K562 (cell line): ENCODE results near the gene OARD1. TPM values are rescaled to one million over a fixed set of nuclear protein-coding genes. Genes with fewer than 3 reads are reported as not detected.

Experiments
- AFF4 ChIP-seq: sonication (generic); formaldehyde crosslinking; IDR thresholded peaks from 2 replicates; pipeline ENCODE4 v1.8.0; 2023; ENCODE audit warnings: mild to moderate bottlenecking, missing genetic modification reagents
- ARHGAP35 ChIP-seq: fragments of 450-650 bp; IDR thresholded peaks from 2 replicates; pipeline ENCODE4 v1.6.1; 2018; ENCODE audit not compliant: partially characterized antibody
- BCL6 ChIP-seq: fragments of 250-450 bp; sonication (Bioruptor Pico); IDR thresholded peaks from 2 replicates; pipeline ENCODE4 v1.4.0; 2020
- CEBPG ChIP-seq, 3 experiments: fragments of 200-800 bp in 1 of 3; sonication (Bioruptor generic) in 1 of 3; sonication (generic) in 1 of 3; formaldehyde crosslinking in 1 of 3; IDR thresholded peaks in 2 of 3; conservative IDR thresholded peaks in 1 of 3; 2 replicates each; pipeline versions ENCODE4 v1.6.1 to v1.8.0; 2016 to 2022; ENCODE audit warnings: missing compliant biosample characterization in 2 of 3, missing genetic modification characterization in 2 of 3, mild to moderate bottlenecking in 1 of 3, missing genetic modification reagents in 1 of 3
- CREB1 ChIP-seq, 2 experiments: sonication (generic) in 1 of 2; formaldehyde crosslinking in 1 of 2; IDR thresholded peaks; 2 replicates each; pipeline versions ENCODE4 v1.6.1 to v1.8.0; 2012 to 2022; ENCODE audit warnings: inconsistent platforms in 1 of 2, mild to moderate bottlenecking in 1 of 2, missing genetic modification reagents in 1 of 2, moderate library complexity in 1 of 2
- EHMT2 ChIP-seq: fragments of 450-650 bp; IDR thresholded peaks from 2 replicates; pipeline ENCODE4 v1.6.1; 2018; ENCODE audit warnings: antibody characterized with exemption
- ESRRB ChIP-seq: fragments of 250-450 bp; sonication (Bioruptor Pico); IDR thresholded peaks from 2 replicates; pipeline ENCODE4 v1.5.0; 2020; ENCODE audit warnings: mild to moderate bottlenecking, moderate library complexity, borderline replicate concordance
- GMEB1 ChIP-seq: fragments of 250-450 bp; sonication (Bioruptor Pico); IDR thresholded peaks from 2 replicates; pipeline ENCODE4 v1.4.0; 2020; ENCODE audit warnings: mild to moderate bottlenecking
- HMG20A ChIP-seq: fragments of 450-650 bp; formaldehyde crosslinking; conservative IDR thresholded peaks from 2 replicates; pipeline ENCODE4 v1.4.0; 2020; ENCODE audit warnings: mild to moderate bottlenecking, mixed read lengths
- HNRNPL ChIP-seq: fragments of 200-400 bp; formaldehyde crosslinking; IDR thresholded peaks from 2 replicates; pipeline ENCODE4 v1.6.1; 2017; ENCODE audit warnings: low read depth, mild to moderate bottlenecking, low read length
- SMAD3 ChIP-seq: fragments of 450-650 bp; formaldehyde crosslinking; conservative IDR thresholded peaks from 2 replicates; pipeline ENCODE4 v1.4.0; 2020; ENCODE audit warnings: mild to moderate bottlenecking
- SMARCE1 ChIP-seq: fragments of 450-650 bp; IDR thresholded peaks from 2 replicates; pipeline ENCODE4 v1.7.1; 2016; ENCODE audit warnings: mild to moderate bottlenecking
- STAG1 ChIP-seq: sonication (generic); formaldehyde crosslinking; IDR thresholded peaks from 2 replicates; pipeline ENCODE4 v1.5.0; 2020; ENCODE audit warnings: missing genetic modification reagents, borderline replicate concordance
- STAT5B ChIP-seq: fragments of 250-450 bp; sonication (Bioruptor Pico); IDR thresholded peaks from 2 replicates; pipeline ENCODE4 v1.8.0; 2021; ENCODE audit warnings: mild to moderate bottlenecking, inconsistent platforms
- TAL1 ChIP-seq: fragments of 450-650 bp; IDR thresholded peaks from 2 replicates; pipeline ENCODE4 v1.6.1; 2016; ENCODE audit warnings: mild to moderate bottlenecking
- ZNF133 ChIP-seq: fragments of 250-450 bp; sonication (Bioruptor Pico); IDR thresholded peaks from 2 replicates; pipeline ENCODE4 v1.4.0; 2020; ENCODE audit warnings: mild to moderate bottlenecking
- ZNF217 ChIP-seq: sonication (generic); formaldehyde crosslinking; IDR thresholded peaks from 2 replicates; pipeline ENCODE4 v1.8.0; 2022; ENCODE audit warnings: mild to moderate bottlenecking, missing genetic modification reagents
- ZNF444 ChIP-seq: fragments of 250-450 bp; sonication (Bioruptor Pico); IDR thresholded peaks from 2 replicates; pipeline ENCODE4 v1.4.0; 2020; ENCODE audit warnings: mild to moderate bottlenecking, moderate library complexity
- ZNF589 ChIP-seq: fragments of 200-800 bp; sonication (Bioruptor generic); IDR thresholded peaks from 2 replicates; pipeline ENCODE4 v1.6.1; 2016; ENCODE audit warnings: low read depth, missing genetic modification characterization, missing compliant biosample characterization
- polyA plus RNA-seq, 8 experiments: library from polyadenylated mRNA; depleted of rRNA in 4 of 8; stranded (reverse) in 5 of 8; unstranded in 3 of 8; fragments of >200 nt; fragmentation: Nextera tagmentation in 2 of 8; fragmentation: Illumina TruSeq in 1 of 8; extraction: Ambion mirVana in 2 of 8; extraction: Trizol in 1 of 8; gene quantifications; 2 replicates each; pipeline versions ENCODE4 v1.2.1 to v1.2.3, GENCODE V29; 2011 to 2014; ENCODE audit warnings: inconsistent platforms in 1 of 8, missing spikeins in 1 of 8
- total RNA-seq, 7 experiments: library from RNA; depleted of rRNA in 6 of 7; stranded (reverse); fragments of >200 nt in 6 of 7; fragmentation: Illumina TruSeq in 2 of 7; extraction: Trizol in 2 of 7; gene quantifications; 2 replicates each; pipeline versions ENCODE4 v1.2.1 to v1.2.3, GENCODE V29; 2011 to 2021; ENCODE audit warnings: low replicate concordance in 1 of 7
- TF ChIP-seq, protein P1 (sequence below): fragments of 250-450 bp; sonication (Bioruptor Pico); IDR thresholded peaks from 2 replicates; pipeline ENCODE4 v1.8.0; 2022; ENCODE audit warnings: moderate library complexity, mild to moderate bottlenecking, inconsistent platforms

The OARD1 gene
- total and polyA plus RNA-seq, 9 of the 15 experiments (the other 6 are each of a cell fraction or from before 2014, with no cell fraction given) = 43.4 to 88.3 (median 61.1) TPM

GRCh38 chr6:41071923-41072835 is at the start of gene OARD1 (continued):
- TF ChIP-seq, protein P1, sequence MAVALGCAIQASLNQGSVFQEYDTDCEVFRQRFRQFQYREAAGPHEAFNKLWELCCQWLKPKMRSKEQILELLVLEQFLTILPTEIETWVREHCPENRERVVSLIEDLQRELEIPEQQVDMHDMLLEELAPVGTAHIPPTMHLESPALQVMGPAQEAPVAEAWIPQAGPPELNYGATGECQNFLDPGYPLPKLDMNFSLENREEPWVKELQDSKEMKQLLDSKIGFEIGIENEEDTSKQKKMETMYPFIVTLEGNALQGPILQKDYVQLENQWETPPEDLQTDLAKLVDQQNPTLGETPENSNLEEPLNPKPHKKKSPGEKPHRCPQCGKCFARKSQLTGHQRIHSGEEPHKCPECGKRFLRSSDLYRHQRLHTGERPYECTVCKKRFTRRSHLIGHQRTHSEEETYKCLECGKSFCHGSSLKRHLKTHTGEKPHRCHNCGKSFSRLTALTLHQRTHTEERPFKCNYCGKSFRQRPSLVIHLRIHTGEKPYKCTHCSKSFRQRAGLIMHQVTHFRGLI = no peak
- TF ChIP-seq ESRRB (CRISPR knock-in tag) (no peak), STAG1 (CRISPR knock-in tag) (no peak), CREB1 (IDR thresholded peaks at IDR 0.05) (peak; percentile 45), CREB1 (CRISPR knock-in tag; IDR thresholded peaks at IDR 0.05) (peak; percentile 48; the same call in 1 of the 2 replicates), SMARCE1 (no peak), ZNF589 (CRISPR knock-in tag) (no peak), STAT5B (no peak), ARHGAP35 (no peak), SMAD3 (CRISPR knock-in tag) (no peak), EHMT2 (no peak), ZNF444 (CRISPR knock-in tag) (no peak), GMEB1 (CRISPR knock-in tag) (peak; percentile 72), CEBPG (CRISPR knock-in tag; IDR thresholded peaks at IDR 0.05) (no peak), CEBPG (tag; conservative IDR thresholded peaks at IDR 0.05 in 1 of 2, IDR thresholded peaks at IDR 0.05 in 1 of 2) (no peak), ZNF217 (CRISPR knock-in tag) (no peak), HNRNPL (no peak), HMG20A (CRISPR knock-in tag) (no peak), BCL6 (CRISPR knock-in tag) (no peak), ZNF133 (CRISPR knock-in tag) (no peak), TAL1 (no peak), AFF4 (CRISPR knock-in tag) (peak; percentile 96)
